ENCODE measurements around the gene ST3GAL5.

ST3GAL5 gene

GRCh38 chr2:85810371-85811179 is 78.2 kb downstream of the ST3GAL5 start:
- POLR2A ChIA-PET = no interaction called here
- CTCF ChIA-PET = interaction anchor here (1.3 to 5.5 kb wide), 3 partner anchors 59 to 104 kb away, joined by 3 to 44 read pairs (median 9); partner anchors contain the start of gene ATOH8
- TF ChIP-seq FOXK2 (IDR thresholded peaks at IDR 0.05) (no peak), L3MBTL2 (conservative IDR thresholded peaks at IDR 0.05) (no peak), NFRKB (IDR thresholded peaks at IDR 0.05) (no peak), CTBP1 (IDR thresholded peaks at IDR 0.05; ENCODE audit: borderline replicate concordance) (no peak), FOXA1 (IDR thresholded peaks at IDR 0.05) (no peak), TARDBP (IDR thresholded peaks at IDR 0.05) (no peak), LEF1 (IDR thresholded peaks at IDR 0.05; ENCODE audit: borderline replicate concordance) (no peak), ZNF384 (IDR thresholded peaks at IDR 0.05) (no peak), ARNT (IDR thresholded peaks at IDR 0.05) (no peak), HDGF (IDR thresholded peaks at IDR 0.05; ENCODE audit: borderline replicate concordance) (no peak), SP1 (IDR thresholded peaks at IDR 0.05) (no peak), SUZ12 (IDR thresholded peaks at IDR 0.05) (no peak), PKNOX1 (IDR thresholded peaks at IDR 0.05) (no peak), FOXM1 (IDR thresholded peaks at IDR 0.05; ENCODE audit: borderline replicate concordance) (no peak), ELF4 (IDR thresholded peaks at IDR 0.05) (no peak)
- DNase-seq (ENCODE audit: extremely low spot score) = no peak

GRCh38 chr2:85807756-85808155 is 81.0 kb downstream of the ST3GAL5 start:
- no peak for TF ChIP-seq ZNF384 (IDR thresholded peaks at IDR 0.05)
- no peak for TF ChIP-seq PKNOX1 (IDR thresholded peaks at IDR 0.05)
- TF ChIP-seq ARNT (IDR thresholded peaks at IDR 0.05) = no peak
- no peak for TF ChIP-seq SUZ12 (IDR thresholded peaks at IDR 0.05)
- ChIA-PET POLR2A (no interaction called here), CTCF (no interaction called here)
- DNase-seq (ENCODE audit: extremely low spot score) = no peak

GRCh38 chr2:85806358-85807118 is 82.3 kb downstream of the ST3GAL5 start:
- CTCF ChIA-PET = interaction anchor here (0.6 to 1.0 kb wide), 2 partner anchors 55 to 78 kb away, joined by 3 read pairs; no protein-coding TSS in a partner anchor
- POLR2A ChIA-PET = no interaction called here
- TF ChIP-seq SP1 (IDR thresholded peaks at IDR 0.05) = no peak
- no peak for TF ChIP-seq SUZ12 (IDR thresholded peaks at IDR 0.05)
- TF ChIP-seq PKNOX1 (IDR thresholded peaks at IDR 0.05) = no peak
- TF ChIP-seq ELF4 (IDR thresholded peaks at IDR 0.05) = no peak
- no peak for TF ChIP-seq BHLHE40 (IDR thresholded peaks at IDR 0.05; ENCODE audit: borderline replicate concordance)
- no peak for TF ChIP-seq HDGF (IDR thresholded peaks at IDR 0.05; ENCODE audit: borderline replicate concordance)
- TF ChIP-seq TARDBP (IDR thresholded peaks at IDR 0.05) = no peak
- no peak for TF ChIP-seq FOXK2 (IDR thresholded peaks at IDR 0.05)
- no peak for TF ChIP-seq FOXM1 (IDR thresholded peaks at IDR 0.05; ENCODE audit: borderline replicate concordance)
- no peak for TF ChIP-seq ARNT (IDR thresholded peaks at IDR 0.05)
- no peak for TF ChIP-seq L3MBTL2 (conservative IDR thresholded peaks at IDR 0.05)
- no peak for TF ChIP-seq FOXA1 (IDR thresholded peaks at IDR 0.05)
- no peak for TF ChIP-seq LEF1 (IDR thresholded peaks at IDR 0.05; ENCODE audit: borderline replicate concordance)
- no peak for DNase-seq (ENCODE audit: extremely low spot score)

GRCh38 chr2:85804583-85804982 is 84.2 kb downstream of the ST3GAL5 start:
- ChIA-PET POLR2A (no interaction called here), CTCF (interaction anchor here (1.3 kb wide), 1 partner anchor 55 kb away, joined by 3 read pairs; no protein-coding TSS in a partner anchor)
- DNase-seq (ENCODE audit: extremely low spot score) = peak; percentile 67
- TF ChIP-seq SUZ12 (IDR thresholded peaks at IDR 0.05) (no peak), ELF4 (IDR thresholded peaks at IDR 0.05) (no peak), HDGF (IDR thresholded peaks at IDR 0.05; ENCODE audit: borderline replicate concordance) (no peak), FOXK2 (IDR thresholded peaks at IDR 0.05) (no peak), NFRKB (IDR thresholded peaks at IDR 0.05) (no peak), PKNOX1 (IDR thresholded peaks at IDR 0.05) (no peak), BHLHE40 (IDR thresholded peaks at IDR 0.05; ENCODE audit: borderline replicate concordance) (no peak), LEF1 (IDR thresholded peaks at IDR 0.05; ENCODE audit: borderline replicate concordance) (no peak), L3MBTL2 (conservative IDR thresholded peaks at IDR 0.05) (no peak), ARNT (IDR thresholded peaks at IDR 0.05) (no peak), TARDBP (IDR thresholded peaks at IDR 0.05) (no peak), CTBP1 (IDR thresholded peaks at IDR 0.05; ENCODE audit: borderline replicate concordance) (no peak), FOXM1 (IDR thresholded peaks at IDR 0.05; ENCODE audit: borderline replicate concordance) (no peak)

All from HEK293T (cell line).